Activated naive CD8-positive, alpha-beta T cell treated with anti-CD3 and anti-CD28 coated beads, Interleukin-2, amount 50 U/mL, for 16 hours (primary cell): ENCODE results near the gene MS4A10.
A peak's percentile ranks its signal among the peaks of the same experiment; 100 is the strongest.

Source experiments
- DNase-seq: peaks from one replicate; pipeline ENCODE4 v3.0.0-alpha.2; 2020; ENCODE audit warnings: low read depth, low spot score

Gene MS4A10

GRCh38 chr11:60825118-60825517 lies 40.0 kb downstream of the MS4A10 start:
- no peak for DNase-seq

DNA sequence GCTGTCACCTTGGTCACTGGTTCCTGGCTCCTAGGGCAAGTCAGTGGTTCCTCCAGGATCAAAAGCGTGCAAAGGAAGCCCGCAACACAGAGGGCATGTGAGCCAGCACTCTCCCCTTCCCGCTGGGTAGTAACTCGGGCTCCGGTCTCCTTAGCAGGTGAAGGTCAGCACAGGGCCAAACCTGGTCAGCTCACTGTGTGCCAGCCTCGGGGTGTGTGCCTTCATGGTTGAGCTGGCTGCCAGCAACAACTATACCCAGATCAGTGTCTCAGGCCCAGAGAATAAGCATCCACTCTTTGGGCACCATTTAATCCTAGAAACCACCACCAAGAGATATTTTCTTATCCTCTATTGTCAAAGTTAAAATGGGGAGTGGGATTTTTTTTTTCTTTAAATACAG lies 40.7 kb downstream of the MS4A10 start:
- no peak for DNase-seq

DNA sequence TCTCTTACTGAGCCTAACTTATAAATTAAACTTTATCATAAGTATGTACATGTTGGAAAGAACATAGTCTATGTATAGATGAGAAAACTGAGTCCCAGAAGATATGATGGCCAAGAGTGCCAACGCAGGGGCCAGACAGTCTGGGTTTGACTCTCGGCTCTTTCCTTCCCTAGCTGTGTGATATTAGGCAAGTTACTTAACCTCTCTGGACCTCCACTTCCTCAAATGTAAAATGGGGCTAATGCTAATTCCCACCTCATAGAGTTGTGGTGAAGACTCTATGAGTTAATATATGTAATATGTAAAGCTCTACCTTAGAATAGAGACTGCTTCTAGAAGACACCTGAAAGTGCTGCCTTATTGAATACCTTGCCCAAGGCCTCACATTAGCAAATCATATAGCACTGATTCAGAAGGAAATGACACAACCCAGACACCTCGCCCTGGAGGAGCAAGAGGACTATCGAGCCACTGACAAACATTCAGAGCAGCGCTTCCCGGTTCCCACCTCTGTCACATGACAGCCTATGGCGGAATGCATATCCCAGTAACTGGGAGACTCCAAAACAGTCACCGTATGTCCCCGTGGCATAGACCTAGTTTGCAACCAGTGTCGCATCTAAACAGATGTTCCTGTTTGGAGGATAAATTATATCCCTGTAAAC lies 45.5 kb downstream of the MS4A10 start:
- DNase-seq: no peak

DNA sequence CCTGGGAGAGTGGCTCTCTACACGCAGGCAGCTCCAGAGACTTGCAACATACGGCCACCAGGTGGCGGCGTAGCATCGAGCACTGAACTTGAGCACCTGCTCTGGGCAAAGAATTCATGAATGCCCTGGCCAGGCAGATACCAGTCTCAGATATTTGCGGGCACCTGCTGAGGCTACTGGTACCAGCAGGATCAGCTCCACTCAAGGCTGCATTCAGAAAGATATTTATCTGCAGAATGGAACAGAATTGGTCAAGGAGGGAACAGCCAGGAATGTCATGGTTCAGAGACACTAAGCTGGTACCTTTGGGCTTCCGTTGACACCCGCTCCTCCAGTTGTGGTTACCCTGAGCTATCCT lies 46.0 kb downstream of the MS4A10 start:
- DNase-seq: peak; percentile 47

DNA sequence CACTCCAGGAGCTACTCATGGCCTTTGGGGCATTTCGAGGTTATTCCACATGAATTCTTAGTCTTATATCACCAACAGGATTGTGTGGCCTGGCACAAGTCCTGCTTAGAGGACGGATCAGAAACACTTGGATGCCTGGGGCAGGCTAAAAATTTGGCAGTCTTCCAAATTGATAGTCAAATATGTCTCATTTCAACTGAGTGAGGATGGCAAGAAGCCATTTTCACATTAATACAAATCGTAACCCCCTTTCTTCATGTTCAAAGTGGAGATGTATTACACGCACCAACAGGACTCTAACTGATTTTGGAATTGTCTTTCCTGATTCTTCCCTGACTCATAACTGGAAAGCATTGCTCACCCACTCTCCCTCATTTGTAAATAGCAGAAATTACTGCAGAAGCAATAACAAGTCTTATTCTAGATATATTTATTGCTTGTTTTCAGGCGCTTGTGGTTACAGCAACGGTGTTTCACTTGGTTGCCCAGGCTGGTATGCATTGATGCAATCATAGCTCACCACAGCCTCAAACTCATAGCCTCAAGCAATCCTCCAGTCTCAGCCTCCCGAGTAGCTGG lies 46.5 kb downstream of the MS4A10 start:
- no peak for DNase-seq

- DNase-seq: no peak
Observed at GRCh38 chr11:60834742-60835533, 49.8 kb downstream of the MS4A10 start.

DNA sequence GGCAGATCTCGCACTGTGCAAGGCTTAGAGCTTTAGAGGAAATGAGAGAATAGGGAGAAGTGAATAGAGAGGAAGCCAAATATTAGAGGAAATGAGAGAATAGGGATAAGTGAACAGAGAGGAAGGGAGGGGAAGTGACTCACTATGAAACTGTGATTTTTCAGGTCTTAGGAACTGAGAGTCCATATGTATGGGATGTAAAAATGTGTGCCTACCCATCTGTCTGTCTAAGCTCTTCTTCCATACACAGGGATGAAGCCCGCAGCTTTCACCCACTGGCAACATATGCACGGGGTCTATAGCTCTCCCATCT lies 50.4 kb downstream of the MS4A10 start:
- DNase-seq: no peak

- no peak for DNase-seq
Observed at GRCh38 chr11:60836866-60837515, 51.9 kb downstream of the MS4A10 start.

GRCh38 chr11:60838132-60838531 lies 53.0 kb downstream of the MS4A10 start:
- no peak for DNase-seq

GRCh38 chr11:60840470-60841430 lies 55.6 kb downstream of the MS4A10 start:
- DNase-seq: no peak

- DNase-seq: peak; percentile 98
Observed at GRCh38 chr11:60841797-60842667, 56.9 kb downstream of the MS4A10 start, which contains the start of gene CCDC86. Gene CCDC86 (plus strand): TSS chr11:60842113. CDS start chr11:60842125, 12 bp downstream.

DNA sequence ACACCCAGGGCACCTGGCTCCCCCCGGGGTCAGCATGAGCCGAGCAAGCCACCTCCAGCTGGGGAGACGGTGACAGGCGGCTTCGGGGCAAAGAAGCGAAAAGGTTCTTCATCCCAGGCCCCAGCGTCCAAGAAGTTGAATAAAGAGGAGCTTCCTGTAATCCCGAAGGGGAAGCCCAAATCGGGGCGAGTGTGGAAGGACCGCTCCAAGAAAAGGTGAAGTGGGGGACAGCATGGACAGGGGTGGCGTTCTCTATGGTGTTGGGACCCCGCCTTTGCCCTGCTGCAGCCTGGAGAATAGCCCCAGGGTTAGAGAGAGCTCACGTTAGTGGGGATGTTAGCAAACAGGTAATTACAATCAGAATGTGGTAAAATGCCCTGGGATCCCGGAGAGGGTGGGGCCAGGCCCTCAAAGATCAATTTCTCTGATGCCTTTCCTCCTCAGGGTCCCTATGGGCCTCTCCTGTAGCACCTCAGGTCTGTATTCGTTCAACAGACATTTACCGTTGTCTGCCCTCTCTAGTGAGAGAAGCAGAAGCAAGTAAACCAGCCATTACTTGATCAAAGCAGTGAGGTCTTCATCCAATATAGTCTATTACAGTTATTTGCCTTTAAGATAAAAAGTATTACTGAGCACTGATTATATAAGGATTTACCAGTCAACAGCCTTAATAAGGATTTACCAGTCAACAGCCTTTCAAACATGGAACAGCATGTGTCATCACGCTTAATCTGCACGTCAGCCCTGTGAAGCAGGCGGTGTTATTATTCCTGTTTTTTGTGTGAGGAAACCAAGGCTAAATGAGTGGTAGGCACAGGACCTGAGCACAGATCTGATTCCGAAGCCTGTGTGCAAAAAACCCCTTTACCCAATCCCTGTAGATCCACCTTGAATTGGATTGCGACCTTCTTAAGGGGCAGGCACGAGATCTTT lies 57.8 kb downstream of the MS4A10 start:
- no peak for DNase-seq

DNA sequence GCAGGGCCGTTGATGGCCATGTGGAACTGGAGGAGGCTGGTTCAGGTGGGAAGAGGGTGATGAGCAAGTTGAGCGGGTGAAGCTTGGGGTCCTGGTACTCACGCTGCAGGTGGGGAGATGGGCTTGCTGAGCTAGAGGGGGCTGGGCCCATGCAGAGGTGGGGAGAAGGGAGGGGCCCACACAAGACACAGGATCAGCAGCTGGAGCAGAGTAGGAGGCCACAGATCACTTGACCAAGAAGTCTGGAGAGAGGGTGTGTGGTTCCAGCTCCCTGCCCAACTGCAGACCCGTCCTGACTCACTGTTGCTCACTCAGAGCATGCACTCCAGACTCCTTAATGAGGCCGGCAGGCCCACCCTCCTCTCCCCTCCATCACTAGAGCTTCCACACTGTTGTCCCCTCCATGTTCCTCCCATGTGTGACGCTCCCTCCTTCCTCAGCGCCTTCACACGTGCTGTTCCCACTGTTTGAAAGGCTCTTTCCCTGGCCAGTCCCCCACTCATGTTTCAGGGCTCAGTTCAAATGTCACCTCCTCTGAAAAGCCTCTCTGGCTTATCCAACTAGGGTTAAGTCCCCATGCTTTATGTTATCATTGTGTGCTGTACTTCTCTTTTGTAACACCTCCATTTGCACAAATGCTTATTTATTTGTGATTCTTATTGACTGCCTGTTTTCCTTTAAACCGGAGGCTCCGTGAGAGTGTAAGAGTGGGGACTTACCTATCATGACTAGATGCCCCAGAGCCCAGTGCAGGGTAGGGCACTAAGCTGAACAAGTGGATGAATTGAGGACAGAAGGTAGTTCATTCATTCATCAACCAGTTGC lies 59.1 kb downstream of the MS4A10 start:
- DNase-seq: no peak

DNA sequence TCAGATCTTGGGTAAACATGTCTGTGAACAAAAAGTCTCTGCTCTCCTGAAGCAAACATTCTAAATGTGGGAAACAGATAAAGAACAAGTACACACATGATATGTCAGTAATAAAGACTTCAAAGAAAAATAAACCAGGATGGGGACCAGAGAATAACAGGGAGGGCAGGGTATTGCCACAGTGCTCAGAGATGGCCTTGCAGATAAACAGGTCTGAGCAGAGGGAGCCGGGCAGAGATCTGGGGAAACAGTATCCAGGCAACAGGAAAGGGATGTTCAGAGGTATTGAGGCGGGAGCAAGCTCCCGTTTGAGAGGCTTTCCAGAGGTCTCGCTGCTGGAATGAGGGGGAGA lies 59.7 kb downstream of the MS4A10 start:
- DNase-seq: no peak

DNA sequence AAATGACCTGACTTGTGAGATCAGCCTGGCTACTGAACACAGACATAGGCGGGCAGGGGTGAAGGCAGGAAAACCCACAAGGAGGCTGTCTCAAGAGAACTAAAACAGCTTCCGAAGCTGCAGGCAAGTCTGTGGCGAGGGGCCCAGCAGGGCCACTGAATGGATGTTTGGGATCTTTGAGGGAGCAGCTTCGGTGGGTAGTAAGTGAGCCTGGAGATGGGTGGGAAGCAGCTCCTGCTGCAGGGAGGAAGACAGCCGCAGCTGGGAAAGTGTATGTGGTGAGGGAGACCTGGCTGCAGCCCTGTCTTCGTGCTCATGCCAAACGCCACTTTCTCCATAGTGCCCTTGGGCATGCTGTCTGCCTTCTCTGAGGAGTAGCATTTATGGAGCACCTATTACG lies 60.2 kb downstream of the MS4A10 start:
- DNase-seq: no peak

DNA sequence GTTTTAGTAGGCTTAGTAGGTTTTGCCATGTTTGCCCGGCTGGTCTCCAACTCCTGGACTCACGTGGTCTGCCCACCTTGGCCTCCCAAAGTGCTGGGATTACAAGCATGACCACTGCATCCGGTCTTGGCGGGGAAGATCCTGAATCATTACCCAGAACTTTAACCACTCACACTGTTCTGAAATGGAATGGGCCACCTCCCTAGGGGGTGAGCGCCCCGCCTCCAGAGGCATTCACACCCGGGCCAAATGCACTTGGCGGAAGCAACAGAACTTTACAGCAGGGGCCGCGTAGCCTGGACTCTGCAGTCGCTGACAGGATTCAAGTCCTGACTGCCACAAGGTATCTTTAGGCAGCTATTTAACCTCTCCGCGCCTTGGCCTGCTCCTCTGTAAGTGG lies 62.1 kb downstream of the MS4A10 start:
- no peak for DNase-seq

- no peak for DNase-seq
Observed at GRCh38 chr11:60847896-60848295, 62.8 kb downstream of the MS4A10 start.

DNA sequence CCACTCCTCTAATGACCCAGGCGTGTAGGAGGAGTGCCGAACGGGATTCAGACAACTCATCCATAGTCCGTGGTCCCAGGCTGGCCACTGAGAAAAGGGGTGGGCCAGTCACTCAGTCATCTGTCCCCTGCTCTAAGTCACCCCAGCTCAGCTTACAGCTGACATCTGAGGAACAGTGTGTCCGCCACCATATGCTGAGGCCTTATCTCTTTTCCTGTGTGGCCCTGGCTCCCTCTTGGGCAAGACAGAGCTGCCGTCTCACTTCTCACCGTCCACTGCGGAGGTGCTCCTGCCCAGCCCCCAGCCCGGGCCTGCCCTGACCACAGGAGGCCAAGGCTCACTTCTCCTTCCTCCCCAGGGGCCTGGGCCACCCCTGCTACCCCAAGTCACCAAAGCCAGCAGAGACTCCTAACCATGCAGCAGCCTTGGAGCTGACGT lies 63.6 kb downstream of the MS4A10 start:
- no peak for DNase-seq
